ENCODE measurements around the gene ARID3C.

The ARID3C gene

DNA sequence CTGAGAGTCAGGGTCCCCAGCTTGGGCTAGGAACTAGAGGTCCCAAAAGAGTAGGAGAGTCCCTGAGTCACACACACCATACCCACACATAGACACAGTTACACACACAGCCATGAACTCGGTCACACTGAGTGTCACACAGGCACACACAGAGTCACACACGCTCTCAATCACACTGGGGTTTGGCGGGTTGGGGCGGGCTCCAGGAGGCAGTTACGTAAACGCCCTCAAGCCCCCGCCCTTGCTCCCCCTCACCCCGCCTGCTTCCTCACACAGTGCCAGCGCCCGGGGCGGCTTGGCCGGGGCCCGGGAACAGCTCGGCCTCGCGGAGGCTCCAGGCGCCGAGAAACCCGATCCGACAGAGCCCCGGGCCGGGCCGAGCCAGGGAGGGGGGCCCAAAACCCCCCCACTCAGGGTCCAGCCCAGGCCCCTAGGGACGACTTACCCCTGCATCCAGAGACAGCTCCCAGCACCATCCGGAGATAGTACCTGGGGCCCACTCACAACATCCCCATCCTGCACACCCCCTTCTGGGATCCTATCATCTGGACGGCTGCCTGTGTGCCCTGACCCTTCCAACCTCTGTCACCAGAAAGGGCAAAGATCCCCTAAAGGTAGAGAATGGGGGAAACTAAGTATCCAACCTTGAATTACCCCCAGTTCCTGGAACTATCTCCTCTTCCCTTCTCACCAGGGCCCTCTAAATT, 35.8 kb downstream of the ARID3C start:
- DNase-seq: no peak

DNA sequence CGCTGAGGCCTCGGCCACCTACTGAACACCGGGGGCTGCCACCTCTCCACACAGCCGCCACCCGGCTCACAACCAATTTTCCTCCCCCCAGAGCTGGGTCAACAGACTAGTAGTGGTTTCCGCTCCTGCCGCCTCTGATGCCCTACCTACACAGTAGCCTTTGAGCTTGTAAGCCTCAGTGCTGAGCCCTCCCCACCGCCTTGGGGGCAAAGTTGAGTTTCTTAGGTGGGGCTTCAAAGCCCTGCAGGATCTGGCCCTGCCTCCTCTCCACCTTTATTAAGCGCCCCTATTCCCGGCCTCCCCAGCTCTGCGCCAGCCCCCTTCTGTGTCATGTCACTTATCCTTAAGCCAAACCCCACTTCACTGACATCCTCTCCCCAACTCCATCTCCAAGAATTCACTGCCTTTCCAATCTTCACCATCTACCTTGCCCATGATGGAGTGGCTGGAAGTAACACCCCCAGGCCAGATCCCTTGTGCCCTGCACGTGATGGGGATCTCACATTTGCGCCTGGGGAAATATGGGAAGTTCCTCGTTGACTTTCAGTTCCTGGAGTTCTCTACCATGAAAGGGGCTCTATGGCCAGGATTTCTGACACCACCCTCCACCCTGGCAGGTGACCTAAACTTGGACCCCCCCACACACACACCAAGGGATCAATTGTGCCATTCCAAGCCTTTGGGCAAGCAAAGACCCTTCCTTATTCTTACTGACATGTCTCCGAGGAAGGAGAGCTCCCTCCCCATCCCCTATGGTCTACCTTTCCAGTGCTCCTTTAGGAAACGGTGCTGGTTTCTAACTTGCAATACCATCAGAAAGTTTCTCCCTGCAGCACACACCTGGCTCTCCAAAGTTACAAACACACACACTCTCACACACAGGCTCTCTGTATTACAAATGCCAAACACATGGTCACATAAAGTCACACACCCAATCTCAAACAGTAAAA, 36.7 kb downstream of the ARID3C start:
- no peak for DNase-seq

DNA sequence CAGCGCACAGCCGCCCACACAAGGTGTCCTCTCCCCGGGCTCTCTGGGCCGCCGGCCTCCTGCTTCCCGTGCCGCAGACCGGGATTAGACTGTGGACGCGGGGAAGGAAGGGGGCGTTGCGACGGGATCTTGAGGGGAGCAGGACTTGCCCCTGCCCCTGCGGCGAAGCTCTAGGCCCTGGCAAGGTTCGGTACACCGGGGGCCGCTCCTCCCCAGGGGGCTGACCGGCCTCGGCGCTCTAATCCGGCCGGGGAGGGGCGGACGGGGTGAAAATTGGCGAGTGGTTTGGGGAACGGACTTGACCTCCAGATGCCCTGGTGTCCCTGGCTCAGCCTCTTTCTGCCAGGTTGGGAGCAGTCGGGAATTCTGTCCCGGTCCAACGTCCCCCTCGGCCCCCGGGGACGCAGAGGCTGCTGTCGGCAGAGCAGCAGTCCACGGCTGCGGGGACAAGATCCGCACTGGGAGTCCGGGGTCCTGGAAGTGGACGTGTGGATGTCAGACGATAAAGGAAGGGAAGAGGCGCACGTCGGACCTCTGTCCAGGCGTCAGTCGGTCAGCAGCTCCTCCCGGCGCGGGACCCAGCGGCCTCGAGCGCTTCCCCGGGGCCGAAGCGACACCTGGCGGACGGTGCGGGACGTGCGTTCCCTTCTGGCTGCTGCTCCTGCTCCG, 37.5 kb downstream of the ARID3C start:
- peak; percentile 88 for DNase-seq

DNA sequence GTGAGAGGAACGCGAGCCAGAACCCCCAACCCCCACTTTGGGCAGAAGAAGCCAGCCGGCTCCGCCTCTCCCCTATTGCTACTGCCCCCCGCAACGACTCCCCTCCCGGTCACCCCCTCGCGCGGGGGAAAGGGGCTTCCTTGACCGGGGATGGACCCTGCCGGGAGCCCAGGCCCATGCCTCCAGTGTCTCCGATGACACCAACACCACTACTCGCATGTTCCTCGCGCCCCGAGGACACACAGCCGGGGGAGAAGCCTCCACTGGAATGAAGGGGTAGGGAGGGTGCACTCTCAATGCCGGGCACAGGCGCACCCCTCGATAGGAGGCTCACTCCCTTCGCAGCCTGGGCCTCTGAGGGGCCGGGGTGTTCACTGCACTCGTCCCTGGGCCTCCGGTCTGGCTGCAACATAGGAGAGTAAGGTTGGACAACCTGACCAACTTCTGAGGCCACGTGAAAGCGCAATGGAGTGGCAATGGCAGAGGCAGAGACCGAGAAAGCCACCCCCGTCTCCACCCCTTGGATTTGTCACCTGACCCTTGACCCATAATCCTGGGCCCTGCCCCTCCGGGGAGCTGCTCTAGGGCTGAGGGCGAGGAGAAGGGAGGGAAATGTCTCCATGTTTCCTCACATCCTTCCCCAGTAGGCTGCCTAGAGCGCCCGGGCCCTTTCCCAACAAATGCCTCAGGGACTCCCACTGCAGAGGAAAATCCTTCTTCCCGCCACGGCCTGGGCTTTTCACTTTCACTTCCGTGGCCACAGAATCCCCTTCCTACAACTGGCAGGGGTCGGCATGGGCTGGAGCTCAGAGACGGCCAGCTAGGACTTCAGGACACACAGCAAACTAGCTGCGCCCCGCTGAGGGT, 38.3 kb downstream of the ARID3C start:
- peak; percentile 30 for DNase-seq

DNA sequence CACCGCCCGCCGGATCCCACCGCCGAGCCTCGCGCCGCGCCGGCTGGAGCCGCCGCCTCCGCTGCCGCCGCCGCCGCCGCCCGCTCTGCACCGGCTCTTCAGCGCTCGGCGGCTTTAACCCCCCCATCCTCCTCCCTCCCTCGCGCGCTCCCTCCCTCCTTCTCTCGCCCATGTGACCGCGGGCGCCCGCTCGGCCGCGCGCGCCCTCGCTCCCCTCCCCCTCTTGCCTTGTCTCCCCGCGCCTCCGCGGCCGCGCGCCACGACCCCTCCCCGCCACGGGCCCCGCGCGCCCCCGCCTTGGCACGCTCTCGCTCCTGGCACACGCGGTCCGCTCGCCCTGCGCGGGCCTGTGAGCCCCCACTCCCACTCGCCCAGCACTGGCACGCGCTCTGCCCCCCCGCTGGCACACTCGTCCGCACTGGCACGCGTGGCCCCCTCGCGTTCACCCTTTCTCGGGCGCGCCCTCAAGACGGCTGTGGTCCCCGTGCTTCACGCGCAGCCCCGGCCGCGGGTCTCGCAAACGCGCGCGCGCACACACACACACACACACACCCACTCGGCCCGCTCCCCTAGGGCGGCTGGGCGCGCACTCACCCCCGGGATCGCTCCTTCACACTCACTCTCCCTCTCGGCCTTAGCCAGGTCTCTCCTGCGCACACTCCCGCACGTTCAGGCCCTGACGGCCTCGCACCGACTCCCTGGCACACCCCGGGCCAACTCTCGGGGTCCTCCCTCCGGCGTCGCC, 39.1 kb downstream of the ARID3C start, which contains the start of gene CNTFR:
Gene CNTFR (minus strand): TSS at position 89 of the 745 bp plus-strand sequence. CDS start 20,743 bp downstream, outside the sequence.
- peak; percentile 26 for DNase-seq

DNA sequence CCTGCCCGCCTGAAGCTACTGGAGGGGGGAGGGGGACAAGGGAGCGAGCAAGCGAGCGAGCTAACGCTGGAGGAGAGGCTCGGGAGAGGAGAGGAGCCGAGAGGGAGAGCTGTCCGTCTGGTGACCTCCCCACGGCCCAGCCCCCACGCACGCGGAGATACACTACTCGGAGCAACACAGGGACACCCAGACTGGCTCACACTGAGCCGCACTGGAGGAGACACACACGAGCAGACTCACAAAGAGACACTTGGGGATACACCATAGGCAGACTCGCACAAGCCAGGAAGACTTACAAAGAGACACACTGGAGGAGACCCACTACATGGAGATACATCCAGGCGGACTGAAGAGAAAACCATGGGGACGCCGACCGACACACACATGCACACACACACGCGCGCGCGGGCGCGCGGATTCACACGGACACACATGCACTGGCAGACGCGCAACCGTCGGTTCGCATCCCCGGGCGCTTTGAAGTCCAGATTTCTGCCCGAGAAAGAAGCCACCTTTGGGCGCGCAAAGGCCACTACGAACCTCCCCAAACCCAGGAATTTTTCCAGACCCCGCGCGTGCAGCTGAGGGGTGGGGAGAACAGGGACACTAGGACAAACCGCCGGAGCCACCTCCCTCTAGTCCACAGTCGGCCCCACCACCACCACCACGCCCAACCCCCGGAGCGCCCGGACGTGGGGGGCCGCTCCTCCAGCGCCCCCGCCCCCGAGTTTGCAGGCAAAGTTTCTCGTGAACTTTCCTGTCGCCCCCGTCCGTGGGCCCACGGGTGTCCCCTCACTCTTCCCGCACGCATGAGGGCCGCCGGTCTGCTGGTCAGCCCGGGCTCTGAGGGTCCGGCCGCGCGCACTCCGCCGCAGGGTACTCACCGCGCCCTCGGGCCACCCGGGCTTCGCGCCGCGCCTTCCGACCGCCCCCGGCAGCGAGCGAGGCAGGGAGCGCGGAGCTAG, 39.9 kb downstream of the ARID3C start:
- DNase-seq: no peak

DNA sequence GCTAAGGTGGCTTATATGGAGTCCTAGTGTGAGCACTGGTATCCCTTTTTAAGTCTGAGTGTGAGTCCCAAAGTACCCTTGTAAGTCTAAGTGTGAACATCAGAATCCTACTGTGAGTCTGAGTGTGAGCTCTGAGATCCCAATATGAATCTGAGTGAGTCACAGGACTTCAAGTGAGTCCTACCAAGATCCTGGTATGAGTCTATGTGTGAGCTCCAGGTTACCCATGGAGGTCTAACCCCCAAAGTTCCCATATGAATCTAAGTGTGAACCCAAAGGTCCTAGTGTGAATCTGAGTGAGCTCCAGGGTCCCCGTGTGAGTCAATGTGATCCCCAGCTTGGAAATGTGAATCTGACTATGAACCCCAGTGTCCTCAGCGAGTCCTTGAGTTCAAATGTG, 41.6 kb downstream of the ARID3C start:
- DNase-seq: no peak

DNA sequence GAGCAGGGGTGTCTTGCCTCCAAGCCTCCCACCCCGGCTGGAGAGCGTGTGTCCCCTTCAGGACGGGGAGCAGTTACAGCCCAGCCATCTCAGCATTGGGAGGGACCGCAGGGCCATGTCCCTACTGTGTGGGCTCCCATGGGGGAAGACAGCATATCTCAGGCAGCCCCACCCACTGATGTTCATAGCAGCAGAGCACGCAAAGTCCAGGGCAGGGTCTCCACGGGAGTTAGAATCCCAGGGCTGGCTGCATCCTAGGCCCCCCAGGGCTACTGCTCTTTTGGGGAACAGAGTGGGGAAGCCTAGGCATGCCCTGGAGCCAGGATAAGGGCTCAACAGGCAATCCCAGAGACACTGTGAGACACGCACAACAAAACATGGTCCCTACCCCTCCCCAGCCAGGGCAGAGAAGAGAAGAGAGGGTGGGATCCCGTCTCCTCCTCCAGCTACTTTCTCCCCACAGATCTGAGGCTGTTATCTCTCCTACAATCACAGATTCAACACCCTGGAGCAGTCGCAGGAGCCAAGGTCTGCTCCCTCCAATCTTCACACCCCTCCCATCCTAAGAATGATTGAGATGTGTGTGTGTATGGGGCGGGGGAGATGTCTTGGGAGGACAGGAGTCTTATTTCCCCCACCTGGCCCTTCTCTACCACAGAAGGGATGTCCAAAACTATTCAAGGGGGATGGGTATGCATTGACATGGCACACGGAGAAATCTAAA, 42.8 kb downstream of the ARID3C start:
- DNase-seq: no peak

DNA sequence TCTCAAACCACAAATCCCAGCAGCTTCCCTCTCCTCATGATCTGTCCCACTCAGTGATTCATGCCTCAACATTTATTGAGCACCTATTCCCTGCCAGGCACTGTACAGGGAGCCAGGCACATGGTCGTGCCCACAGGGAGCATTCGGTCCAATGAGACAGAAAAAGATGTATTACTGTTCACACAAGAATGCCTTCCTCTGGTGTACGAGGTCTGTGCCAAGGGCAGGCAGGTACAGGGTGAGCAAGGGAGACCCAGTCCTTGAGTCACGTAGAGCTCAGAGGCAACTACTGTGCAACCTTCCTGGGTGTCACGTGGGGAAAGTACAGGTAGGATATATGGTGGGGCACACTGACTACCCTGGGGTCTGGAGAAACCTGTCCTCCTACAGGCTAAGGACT, 43.9 kb downstream of the ARID3C start:
- no peak for DNase-seq

DNA sequence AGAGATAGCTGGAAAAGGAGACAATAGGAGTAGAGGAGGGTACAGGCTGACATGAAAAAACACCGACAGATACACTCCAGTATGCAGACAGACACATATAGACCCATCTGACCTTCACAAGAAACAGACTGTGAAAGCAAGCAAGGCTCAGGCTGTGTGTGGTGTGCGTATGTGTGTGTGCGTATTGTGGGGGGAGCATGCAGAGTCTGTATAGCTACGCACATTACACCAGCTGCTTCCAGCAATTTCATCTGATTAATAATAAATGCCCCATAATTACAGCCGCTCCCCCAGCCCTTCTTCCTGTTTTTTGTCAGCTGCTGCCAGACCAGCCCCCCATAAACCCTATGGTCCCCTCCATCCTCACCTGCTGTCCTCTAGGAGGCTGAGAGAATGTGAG, 46.1 kb downstream of the ARID3C start:
- DNase-seq: no peak

DNA sequence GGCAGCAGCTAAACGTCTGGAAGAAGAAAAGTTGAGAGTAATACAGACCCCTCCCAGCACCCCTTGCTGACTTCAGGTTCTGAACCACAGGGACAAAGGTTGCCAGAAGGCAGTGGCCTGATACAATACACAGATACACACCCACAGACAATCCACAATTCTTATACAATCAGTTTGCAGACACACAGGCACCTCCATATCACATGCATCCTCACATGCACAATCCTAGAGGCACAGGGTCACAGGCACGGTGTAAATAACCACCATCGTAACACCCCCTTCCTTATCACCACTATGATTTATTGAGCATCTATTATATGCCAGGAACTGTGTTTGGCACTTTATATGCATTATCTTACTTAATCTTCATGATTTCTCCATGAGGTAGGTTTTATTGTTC, 47.5 kb downstream of the ARID3C start:
- DNase-seq: no peak

DNA sequence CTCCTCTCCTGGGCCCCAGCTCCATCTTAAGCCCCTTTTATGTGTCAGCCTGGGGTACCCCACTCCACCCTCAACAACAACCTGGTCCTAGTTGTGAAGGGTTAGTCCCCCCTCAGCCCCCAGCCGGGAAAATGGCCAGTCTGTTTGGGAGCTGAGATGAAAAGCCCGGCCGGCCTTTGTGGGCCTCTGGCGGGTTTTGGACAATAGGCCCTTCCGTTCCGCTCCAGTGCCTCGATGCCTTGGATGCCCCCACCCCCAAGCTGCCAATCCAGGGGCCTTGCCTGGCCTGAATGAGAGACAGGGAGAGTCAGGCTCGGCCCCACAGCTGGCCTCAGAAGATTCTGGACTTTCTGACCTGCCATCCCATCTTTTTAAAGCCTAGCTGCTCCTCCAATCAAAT, 48.5 kb downstream of the ARID3C start:
- no peak for DNase-seq

DNA sequence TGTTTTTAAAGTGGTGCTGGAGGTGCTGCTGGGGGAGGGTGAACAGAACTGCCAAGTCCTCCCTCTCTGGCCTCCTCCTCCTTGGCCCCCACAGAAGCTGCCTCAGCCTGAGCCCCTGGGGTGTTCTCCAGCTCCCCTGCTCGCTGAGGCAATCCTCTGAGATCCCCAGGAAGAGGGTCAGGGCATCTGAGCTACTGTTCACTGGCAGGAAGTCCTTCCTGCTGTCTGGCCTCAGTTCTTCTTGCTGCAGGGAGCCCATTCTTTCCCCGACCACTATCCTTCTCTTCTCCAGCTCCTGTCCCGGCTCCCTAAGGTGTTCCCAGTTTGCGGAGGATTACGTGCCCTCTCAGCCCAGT, 49.1 kb downstream of the ARID3C start:
- no peak for DNase-seq

DNA sequence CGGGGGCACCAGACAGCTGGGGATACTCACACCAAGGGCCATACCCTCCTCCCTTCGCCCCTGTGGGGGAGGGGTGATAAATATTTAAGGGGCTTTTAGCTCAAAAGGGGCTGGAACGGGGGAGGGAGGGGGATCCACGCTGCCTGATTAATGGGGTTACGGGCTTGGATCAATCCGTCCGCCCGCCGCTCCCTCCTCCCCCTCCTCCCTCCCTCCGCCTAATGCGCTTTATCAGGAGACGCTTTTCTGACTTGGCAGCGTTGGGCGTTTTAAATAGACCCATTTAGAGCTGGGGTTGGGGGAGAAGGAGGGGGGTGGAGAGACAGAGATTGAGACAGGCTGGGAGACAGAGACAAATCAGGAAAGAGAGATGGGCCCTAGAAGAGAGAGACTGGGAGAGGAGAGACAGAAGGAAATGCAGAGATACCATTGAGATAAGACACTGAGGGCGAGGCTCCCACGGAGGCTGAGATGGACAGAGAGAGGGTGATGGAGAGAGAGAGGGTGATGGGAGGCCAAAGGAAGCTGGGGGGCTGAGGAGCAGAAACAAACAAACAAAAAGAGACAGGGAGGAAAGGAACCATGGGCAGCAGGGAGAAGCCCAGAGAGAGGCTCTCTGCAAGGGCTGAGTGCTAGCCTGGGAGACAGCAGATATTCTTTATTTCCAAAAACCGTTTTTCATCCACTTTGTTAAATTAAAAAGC, 49.6 kb downstream of the ARID3C start:
- no peak for DNase-seq

DNA sequence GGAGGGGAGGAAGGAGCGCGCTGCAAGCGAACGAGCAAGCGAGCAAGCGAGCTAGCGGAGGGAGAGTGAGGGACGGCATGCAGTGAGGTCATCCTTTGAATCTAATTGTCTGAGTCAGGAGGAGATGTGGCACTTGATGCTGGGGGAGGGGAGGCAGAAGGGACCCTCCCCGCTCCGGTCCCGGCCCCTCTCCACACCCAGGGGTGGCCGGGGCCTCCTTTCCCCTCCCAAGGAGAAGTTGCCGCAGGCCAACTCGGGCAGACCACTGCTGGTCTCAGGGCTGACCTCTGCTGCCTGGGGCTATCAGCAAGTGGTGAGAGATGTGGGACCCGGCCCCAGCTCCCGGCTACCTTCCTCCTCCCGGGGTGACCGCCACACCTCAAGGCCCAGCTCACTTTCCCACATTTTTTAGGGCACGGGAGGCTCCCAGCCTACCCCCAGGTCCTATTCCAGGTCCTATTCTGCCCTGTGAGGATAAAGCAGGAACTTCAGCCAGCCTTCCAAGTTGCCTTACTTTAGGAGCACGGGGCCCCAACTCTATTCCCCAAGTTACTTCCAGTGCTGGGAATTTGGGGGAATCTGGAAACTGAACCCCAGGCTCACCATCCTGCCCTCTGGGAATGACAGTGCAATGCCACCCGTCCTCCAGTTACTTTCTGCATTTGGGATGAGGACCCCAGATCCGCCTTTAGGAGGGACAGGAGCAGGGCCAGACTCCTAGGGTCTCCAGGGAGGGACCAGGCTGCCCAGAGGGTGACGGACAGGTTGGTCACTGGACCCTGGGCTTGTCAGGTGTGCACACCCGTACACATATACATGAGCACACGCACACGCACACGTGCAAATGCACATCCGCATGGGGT, 50.4 kb downstream of the ARID3C start:
- peak; percentile 37 for DNase-seq

DNA sequence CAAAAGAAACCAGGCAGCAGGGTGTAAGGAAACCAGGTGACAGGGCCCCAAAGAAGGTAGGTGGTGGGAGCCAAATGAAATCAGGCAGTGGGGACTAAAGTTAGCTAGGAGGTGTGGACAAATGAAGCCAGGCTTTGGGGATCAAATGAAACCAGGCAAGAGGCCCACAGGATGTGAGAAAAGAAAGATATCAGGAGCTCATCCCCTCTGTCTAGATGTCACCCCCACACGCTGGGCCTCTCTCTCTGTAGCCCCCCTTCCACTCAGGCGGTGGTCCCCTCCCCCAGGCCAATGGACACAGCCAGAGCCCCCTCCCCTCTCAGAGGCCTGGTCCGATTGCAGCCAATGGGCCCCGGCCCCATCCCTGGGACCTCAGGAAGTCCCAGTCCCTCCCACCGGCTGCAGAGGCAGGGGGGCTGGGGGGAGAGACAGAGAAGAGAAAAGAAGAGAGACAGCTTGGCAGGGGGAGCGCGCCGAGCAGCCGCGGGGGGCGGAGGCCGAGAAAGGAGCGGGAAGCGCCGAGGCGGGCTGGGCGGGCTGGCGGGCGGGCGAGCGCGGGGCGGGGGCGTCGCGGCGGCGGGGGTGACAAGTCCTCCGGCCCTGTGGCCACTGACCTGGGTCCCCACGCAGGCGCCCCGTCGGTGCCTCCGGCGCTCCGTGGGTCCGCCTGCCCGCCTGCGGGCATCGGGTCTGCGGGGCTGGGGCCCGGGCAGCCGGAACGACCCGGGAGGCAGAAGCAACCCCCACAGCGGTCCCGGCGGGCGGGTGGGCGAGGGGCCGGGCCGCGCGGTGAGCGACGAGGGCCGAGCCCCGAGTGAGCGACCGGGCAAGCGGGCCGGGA, 51.2 kb downstream of the ARID3C start:
- no peak for DNase-seq
